GM19238 (cell line): Measurements from ENCODE around the gene PRKACA.
A peak's percentile ranks its signal among the peaks of the same experiment; 100 is the strongest.

Experiments used
- DNase-seq: peaks from one replicate; pipeline ENCODE4 v3.0.0; 2011; ENCODE audit warnings: low spot score; ENCODE audit not compliant: insufficient read length

Gene PRKACA

GRCh38 chr19:14118165-14119051 is 846 bp upstream of the PRKACA start:
- no peak for DNase-seq

GRCh38 chr19:14116918-14117578 is 514 bp downstream of the PRKACA start:
- DNase-seq: no peak

- DNase-seq: no peak
Observed at GRCh38 chr19:14116525-14116917, 1.0 kb downstream of the PRKACA start.

DNA sequence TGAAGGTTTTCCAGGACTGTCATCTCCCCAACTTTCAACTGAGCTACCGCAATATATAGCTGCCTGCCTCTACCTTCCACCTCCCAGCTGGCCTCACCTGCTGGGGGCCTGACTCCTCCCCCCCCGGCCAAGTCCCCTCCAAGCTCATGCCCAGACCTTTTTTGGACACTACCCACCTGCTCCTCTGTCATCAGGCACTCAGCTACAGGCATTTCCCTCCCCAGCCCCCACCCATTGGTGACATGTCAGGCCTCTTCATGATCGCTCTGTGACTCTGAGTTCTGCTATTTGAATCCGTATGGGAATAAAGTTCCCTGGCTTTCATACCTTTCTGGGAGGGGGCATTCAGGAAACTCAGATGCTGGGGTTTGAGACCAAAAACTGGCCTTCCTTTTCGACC is 1.8 kb downstream of the PRKACA start:
- no peak for DNase-seq

GRCh38 chr19:14114854-14115253 is 2.7 kb downstream of the PRKACA start:
- DNase-seq: peak; percentile 43

GRCh38 chr19:14114439-14114838 is 3.1 kb downstream of the PRKACA start:
- DNase-seq: no peak

DNA sequence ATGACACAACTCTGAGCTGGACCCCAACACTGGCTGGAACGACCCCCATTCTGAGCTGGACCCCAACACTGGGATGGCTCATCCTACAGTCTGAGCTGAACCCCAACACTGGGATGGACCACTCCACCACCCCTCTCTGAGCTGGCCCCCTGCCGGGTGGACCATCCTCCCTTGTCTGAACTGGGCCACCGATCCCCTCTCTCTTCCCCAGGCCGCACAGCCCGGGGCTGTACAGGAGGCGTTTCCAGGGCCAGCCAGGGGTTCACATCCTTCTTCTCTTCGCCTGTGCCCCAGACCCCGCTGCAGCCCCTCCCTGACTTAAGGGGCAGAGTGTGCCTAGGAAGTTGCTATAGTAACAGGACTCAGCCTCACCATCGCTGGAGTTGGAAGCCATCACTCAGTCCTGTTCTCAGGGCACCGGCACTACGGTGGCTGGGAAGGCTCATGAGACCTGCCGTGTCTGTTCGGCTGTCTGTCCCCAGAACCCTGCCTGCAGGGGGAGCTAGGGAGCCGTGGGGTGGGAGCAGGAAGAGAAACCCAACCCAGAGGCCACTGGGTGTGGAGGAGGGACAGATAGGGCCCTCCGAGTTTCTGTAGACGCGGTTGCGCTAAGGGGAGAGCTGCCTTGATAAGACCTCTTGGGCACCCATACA is 3.7 kb downstream of the PRKACA start:
- DNase-seq: no peak

DNA sequence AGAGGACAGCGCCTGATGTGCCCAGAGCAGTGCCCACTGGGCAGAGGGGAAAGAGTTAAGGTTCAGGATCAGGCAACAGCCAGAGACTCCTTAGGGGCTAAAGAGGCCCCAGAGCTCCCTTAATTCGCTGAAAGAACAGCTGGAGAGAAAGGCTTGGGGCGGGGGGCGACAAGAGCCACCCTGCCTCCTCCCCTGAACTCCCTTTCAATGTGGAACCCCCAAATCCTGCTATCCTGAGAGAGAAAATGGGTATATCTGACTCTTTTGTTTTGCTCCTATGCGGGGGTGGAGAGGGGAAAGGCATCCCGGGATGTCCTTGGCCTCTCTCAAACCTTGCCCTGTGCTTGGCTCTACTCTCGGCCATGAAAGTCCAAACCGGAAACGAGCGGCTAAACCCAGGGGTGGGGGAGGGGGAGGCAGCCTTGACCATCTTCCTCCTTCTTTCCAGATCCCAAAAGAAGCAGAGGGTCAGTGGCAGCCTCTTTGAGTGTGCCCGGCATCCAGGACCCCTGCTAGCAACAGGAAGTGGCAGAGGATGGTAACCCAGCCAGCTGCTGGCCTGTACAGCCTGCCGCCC is 4.7 kb downstream of the PRKACA start:
- DNase-seq: no peak

GRCh38 chr19:14112051-14112808 is 5.3 kb downstream of the PRKACA start:
- no peak for DNase-seq

DNA sequence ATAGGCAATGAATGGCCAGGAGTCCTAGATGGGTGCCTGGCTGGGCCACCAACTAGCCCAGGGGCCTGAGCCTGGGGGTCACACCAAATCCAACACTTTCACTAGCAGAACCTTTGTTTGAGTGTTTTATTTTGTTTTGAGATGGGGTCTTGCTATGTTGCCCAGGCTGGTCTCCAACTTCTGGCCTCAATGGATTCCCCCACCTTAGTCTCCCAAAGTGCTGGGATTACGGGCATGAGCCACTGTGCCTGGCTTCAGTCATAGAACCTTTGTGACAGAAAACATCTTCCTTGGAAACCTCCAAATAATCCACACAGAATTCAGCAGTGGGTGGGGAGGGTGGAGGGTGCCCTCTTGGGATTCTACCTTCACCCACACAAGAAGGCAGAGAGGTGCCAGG is 6.1 kb downstream of the PRKACA start:
- no peak for DNase-seq

DNA sequence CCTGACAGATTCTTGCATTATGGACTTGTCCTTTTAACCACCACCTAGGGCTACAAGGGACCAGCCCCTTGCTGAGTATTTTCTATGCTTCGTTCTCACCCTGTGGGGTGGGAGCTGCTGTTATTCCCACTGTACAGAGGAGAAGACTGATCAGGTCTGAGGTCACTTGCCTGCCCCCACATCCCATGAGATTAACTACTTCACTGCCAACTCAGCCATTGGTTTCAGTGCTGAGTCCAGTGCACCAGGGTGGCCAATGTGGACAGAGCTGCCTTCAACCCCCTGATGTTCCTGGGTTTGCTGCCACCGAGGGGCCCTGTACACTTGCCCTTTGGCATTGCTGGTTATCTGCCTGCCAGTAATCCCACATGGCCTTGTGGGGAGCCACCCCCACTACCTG is 6.9 kb downstream of the PRKACA start:
- no peak for DNase-seq

DNA sequence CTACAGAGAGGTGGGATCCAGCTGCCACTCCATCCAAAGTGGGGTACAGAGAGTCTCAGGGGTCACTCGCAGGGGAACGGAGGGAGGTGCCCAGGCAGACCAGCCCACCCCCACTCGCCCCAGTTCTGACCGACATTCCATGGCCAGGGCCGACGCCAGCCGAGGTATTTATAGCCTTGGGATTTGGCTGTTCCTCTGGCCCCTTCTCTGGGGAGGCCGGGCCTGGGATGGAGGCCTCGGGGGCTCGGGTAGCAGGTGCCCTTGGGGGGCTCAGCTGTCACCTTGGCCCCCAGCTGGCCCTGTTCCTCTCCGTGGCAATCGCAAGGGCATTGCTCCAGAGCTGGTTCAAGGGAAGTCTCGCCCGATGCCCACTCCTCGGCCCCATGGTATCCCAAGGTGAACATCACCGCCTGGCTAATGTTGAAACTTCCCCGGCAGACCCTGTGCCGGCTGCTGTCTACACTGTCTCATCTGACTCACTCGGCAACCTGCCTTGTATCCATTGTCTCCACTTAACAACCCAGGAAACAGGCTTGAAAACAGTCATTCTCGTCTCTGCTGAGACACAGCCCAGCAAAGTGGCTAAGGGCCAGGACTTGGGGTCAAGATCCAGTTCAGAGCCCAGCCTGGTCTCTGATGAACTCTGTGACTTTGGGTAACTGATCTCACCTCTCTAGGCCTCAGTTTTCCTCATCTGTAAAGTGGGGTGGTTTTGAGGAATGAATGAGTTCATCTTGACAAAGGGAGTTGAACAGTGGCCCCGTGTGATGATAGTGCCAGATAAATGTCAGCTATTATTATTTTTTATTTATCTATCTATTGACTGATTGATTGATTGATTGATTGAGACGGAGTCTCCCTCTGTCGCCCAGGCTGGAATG is 9.7 kb downstream of the PRKACA start:
- no peak for DNase-seq

DNA sequence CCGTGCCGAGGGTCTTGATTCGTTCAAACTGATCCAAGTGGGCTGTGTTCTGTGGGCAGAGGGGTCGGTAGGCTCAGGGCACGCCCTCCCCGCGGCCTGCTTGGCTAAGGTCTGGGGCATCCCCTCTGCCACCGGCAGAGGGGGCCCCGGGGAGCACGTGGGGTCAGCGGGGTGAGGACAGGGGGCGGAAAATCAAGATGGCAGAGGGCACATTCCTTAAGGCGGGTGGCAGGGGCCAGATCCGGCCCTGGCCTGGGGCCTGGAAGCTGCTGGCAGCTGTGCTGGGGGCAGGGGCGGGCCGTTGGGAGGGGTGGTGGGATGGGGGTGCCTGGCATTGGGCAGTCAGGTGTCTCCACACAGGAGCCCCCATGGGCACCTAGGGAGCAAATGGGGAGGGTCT is 10.7 kb downstream of the PRKACA start:
- DNase-seq: no peak

- DNase-seq: no peak
Observed at GRCh38 chr19:14105680-14106079, 11.9 kb downstream of the PRKACA start.

- no peak for DNase-seq
Observed at GRCh38 chr19:14103310-14103709, 14.3 kb downstream of the PRKACA start.

DNA sequence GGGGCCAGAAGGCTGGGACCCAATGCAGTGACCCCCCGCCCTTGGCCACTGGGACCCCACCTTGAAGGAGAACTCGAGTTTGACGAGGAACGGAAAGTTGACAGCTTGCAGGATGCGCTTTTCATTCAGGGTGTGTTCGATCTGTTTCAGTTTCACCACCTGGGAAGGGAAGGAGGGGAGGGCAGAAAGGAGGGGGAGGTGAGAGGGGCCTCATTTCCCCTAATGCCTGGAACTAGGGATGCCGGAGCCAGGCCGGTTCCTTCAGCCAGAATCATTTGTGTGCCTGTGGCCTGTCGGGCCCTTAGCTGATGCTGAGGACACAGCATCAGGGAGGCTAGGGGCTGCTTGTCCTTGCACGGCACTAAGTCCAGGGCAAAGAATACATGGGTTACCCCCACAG is 14.8 kb downstream of the PRKACA start:
- no peak for DNase-seq

DNA sequence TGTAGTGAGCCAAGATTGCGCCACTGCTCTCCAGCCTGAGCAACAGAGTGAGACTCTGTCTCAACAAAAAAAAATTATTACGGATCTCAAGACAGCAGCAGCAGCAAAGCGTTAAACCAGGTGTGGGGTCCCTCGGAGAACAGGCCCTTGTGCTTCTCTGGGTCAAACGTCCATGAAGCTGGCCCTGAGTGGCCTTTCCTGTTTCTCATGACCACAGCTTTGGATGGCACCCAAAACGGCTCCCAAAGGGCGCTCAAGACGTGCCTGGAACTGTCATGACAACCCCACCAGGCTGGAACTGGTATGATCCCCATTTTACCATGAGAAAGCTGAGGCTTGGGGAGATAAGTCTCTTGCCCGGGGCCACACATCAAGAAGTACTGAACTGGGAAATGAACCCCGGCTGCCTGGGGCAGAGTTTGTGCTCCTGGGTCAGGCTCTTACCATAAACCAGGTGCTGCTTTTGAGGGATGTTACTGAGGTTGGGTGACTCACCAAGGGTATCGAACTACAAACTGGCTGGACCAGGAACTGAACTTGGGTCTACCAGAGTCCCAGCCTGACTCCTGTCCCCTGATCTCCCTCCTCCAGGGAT is 15.4 kb downstream of the PRKACA start:
- no peak for DNase-seq

- DNase-seq: no peak
Observed at GRCh38 chr19:14101003-14101545, 16.5 kb downstream of the PRKACA start.

DNA sequence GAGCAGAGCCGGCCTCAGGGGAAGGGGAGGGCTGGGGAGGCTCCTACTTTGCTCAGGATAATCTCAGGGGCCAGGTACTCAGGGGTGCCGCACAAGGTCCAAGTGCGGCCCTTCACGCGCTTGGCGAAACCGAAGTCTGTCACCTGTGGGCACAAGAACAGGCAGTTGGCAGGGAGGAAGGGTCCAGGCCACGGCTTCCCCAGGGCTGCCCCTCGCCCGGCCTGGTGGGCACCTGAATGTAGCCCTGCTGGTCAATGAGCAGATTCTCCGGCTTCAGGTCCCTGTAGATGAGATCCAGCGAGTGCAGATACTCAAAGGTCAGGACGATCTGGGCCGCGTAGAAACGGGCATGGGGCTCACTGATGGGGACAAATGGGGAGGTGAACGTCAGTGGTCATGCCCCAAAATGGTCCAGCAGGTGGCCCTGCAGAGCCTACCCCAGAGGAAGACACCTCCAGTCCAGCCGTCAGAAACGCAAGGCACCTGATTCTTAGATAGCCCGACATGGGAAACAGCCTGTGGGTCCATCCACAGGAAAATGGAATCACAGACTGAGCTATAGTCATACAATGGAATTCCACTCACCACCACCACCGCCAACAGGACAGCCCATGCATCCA is 19.9 kb downstream of the PRKACA start:
- no peak for DNase-seq
